DND-41 (cell line): ENCODE measurements around the gene NLRC3.

ENCODE experiments used
- ATAC-seq: fragments of 200-7000 bp; cut with Tn5 transposase; 3 replicates; pipeline ENCODE4 v1.9.1; 2021; ENCODE audit warnings: low read depth; ENCODE audit not compliant: insufficient read depth
- DNase-seq: peaks from one replicate; pipeline ENCODE4 v3.0.0-alpha.2; 2020
- H2AFZ ChIP-seq: 2 replicates; pipeline ENCODE4 v1.6.0; 2012; ENCODE audit warnings: low read depth, low read length
- H3K27ac ChIP-seq: 2 replicates; pipeline ENCODE4 v1.5.1; 2012; ENCODE audit warnings: low read length, inconsistent platforms
- H3K27me3 ChIP-seq: fragments of 200-600 bp; sonication (generic); 2 replicates; pipeline ENCODE4 v1.6.0; 2012; ENCODE audit warnings: low read length, mild to moderate bottlenecking, inconsistent platforms; ENCODE audit not compliant: insufficient read depth, poor library complexity
- H3K36me3 ChIP-seq: 2 replicates; pipeline ENCODE4 v1.5.1; 2012; ENCODE audit warnings: low read length, inconsistent platforms; ENCODE audit not compliant: insufficient read depth
- H3K4me1 ChIP-seq: 2 replicates; pipeline ENCODE4 v1.5.1; 2012; ENCODE audit warnings: mild to moderate bottlenecking, low read length; ENCODE audit not compliant: insufficient read depth
- H3K4me2 ChIP-seq: 2 replicates; pipeline ENCODE4 v1.6.0; 2012; ENCODE audit warnings: mild to moderate bottlenecking, moderate library complexity, low read length, inconsistent platforms; ENCODE audit not compliant: insufficient read depth
- H3K4me3 ChIP-seq, 2 experiments: fragments of 200-600 bp in 1 of 2; shearing (Covaris generic) in 1 of 2; 2 replicates each; pipeline ENCODE4 v1.5.1; 2012 to 2016; ENCODE audit warnings: inconsistent platforms in 2 of 2, low read length in 2 of 2, mild to moderate bottlenecking in 2 of 2, low read depth in 1 of 2, moderate library complexity in 1 of 2
- H3K79me2 ChIP-seq: 2 replicates; pipeline ENCODE4 v1.6.0; 2012; ENCODE audit warnings: low read length, inconsistent platforms; ENCODE audit not compliant: insufficient read depth
- H3K9ac ChIP-seq: 2 replicates; pipeline ENCODE4 v1.6.0; 2012; ENCODE audit warnings: low read depth, mild to moderate bottlenecking, inconsistent platforms, low read length, moderate library complexity
- H3K9me3 ChIP-seq: 2 replicates; pipeline ENCODE4 v1.5.1; 2012; ENCODE audit warnings: low read length, moderate library complexity, mild to moderate bottlenecking, inconsistent platforms; ENCODE audit not compliant: insufficient read depth, severe bottlenecking
- H4K20me1 ChIP-seq: 2 replicates; pipeline ENCODE4 v1.6.0; 2012; ENCODE audit warnings: low read length; ENCODE audit not compliant: insufficient read depth
- EZH2 ChIP-seq: IDR thresholded peaks from 3 replicates; pipeline ENCODE4 v1.6.1; 2012; ENCODE audit warnings: borderline replicate concordance, low read depth, mild to moderate bottlenecking, moderate library complexity, low read length, inconsistent platforms; ENCODE audit not compliant: severe bottlenecking
- TF ChIP-seq, protein P1 (sequence below): IDR thresholded peaks from 2 replicates; pipeline ENCODE4 v1.5.1; 2012; ENCODE audit warnings: borderline replicate concordance, low read length, moderate library complexity, mild to moderate bottlenecking; ENCODE audit not compliant: poor library complexity, severe bottlenecking; ENCODE audit errors: extremely low read depth

The NLRC3 gene

DNA sequence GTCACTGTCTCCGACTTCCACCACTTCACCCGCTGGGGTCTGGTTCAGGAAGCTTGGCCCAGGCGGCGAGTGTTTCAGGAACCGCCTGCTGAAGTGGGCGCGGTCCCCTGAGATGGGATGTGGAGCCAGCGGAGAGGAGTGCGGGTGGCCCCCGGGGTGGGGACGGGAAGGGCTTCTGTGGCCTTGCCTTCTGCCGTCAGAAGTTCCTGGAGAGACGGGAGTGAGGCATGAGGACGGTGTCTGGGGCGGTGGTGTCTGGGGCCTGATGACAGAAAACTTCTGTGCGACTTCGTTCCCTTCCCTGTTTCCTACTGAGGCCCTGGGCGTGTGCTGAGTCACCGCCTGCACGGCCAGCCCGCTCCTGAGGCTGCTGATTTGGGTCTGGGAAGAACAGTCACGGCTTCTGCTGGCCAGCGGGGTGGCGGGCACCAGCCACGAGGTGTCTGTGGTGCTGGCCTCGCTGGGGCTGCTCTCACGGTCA, 12.3 kb upstream of the NLRC3 start:
- Histone ChIP-seq H3K9me3 (no peaks in the 10 kb centered on the region), H3K4me1 (no peaks in the 10 kb centered on the region), H2AFZ (no peak overlapping the region), H3K79me2 (no peaks in the 10 kb centered on the region), H3K9ac (no peak overlapping the region), H3K36me3 (peaks cover 36% of the 10 kb centered on the region), H3K27me3 (no peaks in the 10 kb centered on the region), H3K4me3 (no peak overlapping the region), H4K20me1 (no peaks in the 10 kb centered on the region), H3K27ac (no peak overlapping the region), H3K4me2 (no peak overlapping the region)
- ATAC-seq, result no peak
- no peak for DNase-seq
- TF ChIP-seq EZH2, result no peak
- TF ChIP-seq, protein P1, sequence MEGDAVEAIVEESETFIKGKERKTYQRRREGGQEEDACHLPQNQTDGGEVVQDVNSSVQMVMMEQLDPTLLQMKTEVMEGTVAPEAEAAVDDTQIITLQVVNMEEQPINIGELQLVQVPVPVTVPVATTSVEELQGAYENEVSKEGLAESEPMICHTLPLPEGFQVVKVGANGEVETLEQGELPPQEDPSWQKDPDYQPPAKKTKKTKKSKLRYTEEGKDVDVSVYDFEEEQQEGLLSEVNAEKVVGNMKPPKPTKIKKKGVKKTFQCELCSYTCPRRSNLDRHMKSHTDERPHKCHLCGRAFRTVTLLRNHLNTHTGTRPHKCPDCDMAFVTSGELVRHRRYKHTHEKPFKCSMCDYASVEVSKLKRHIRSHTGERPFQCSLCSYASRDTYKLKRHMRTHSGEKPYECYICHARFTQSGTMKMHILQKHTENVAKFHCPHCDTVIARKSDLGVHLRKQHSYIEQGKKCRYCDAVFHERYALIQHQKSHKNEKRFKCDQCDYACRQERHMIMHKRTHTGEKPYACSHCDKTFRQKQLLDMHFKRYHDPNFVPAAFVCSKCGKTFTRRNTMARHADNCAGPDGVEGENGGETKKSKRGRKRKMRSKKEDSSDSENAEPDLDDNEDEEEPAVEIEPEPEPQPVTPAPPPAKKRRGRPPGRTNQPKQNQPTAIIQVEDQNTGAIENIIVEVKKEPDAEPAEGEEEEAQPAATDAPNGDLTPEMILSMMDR, result no peak

- Histone ChIP-seq H3K79me2 (no peaks in the 10 kb centered on the region), H3K4me3 (no peak overlapping the region), H3K27ac (no peak overlapping the region), H4K20me1 (no peaks in the 10 kb centered on the region), H3K9me3 (no peaks in the 10 kb centered on the region), H3K27me3 (no peaks in the 10 kb centered on the region), H3K9ac (no peak overlapping the region), H3K4me2 (no peak overlapping the region), H3K36me3 (peaks cover 39% of the 10 kb centered on the region), H2AFZ (no peak overlapping the region), H3K4me1 (no peaks in the 10 kb centered on the region)
- TF ChIP-seq, protein P1, result no peak
- TF ChIP-seq EZH2, result no peak
- DNase-seq (no peak), ATAC-seq (no peak)
Measured at GRCh38 chr16:3589001-3589400, 11.8 kb upstream of the NLRC3 start.

DNA sequence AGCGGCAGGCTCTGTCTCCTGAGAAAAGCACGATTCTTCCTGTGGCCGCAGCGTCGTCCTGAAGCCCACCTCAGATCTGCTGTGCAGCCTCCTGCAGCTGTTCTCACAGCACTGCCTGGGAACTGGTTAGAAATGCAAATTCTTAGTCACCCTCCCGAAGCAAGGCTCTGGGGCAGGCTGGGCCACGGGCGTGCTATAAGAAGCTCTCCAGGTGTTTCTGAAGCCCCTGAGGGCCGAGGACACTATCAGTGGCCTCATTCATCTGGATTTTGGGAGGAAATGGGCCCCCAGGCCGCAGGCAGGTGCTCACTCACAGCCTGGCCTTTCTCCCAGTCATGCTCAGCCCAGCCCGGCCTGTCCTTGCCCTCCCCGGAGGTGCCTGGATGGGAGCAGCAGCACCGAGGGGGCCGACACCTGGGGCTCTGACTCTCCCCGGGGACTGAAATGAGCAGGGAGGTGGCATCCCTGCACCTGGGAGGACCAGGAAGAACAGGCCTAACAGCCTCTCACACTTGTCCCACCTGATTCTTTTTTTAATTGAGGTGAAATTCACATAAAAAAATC, 10.4 kb upstream of the NLRC3 start:
- peaks cover 48% of the 10 kb centered on the region for H3K36me3 ChIP-seq
- no peak overlapping the region for H3K4me2 ChIP-seq
- no peak for ATAC-seq

More for the DNA sequence above, 10.4 kb upstream of the NLRC3 start:
- Histone ChIP-seq H3K79me2 (no peaks in the 10 kb centered on the region), H4K20me1 (no peaks in the 10 kb centered on the region), H3K27ac (no peak overlapping the region), H3K4me3 (no peak overlapping the region), H3K9ac (no peak overlapping the region), H2AFZ (no peak overlapping the region), H3K9me3 (no peaks in the 10 kb centered on the region), H3K27me3 (no peaks in the 10 kb centered on the region), H3K4me1 (no peaks in the 10 kb centered on the region)
- TF ChIP-seq EZH2, result no peak
- TF ChIP-seq, protein P1, result no peak
- DNase-seq, result no peak
